ENCODE data around the gene NRK.

- no peak for TF ChIP-seq CTCF (optimal IDR thresholded peaks at IDR 0.05 in 1 of 3, IDR thresholded peaks at IDR 0.05 in 1 of 3, conservative IDR thresholded peaks at IDR 0.05 in 1 of 3; ENCODE audit: extremely low read depth in 1 of 3, insufficient read depth in 2 of 3, low read length in 3 of 3)
- TF ChIP-seq EZH2 (IDR thresholded peaks at IDR 0.05; ENCODE audit: low read length), result no peak
Measured at GRCh38 chrX:105880491-105880890, 58.2 kb downstream of the NRK start.

All from keratinocyte (primary cell).